SK-N-SH (cell line): ENCODE data around the gene GPR152. TPM values are rescaled to one million over a fixed set of nuclear protein-coding genes. Genes with fewer than 3 reads are reported as not detected.

Experiments used
- CTCF ChIA-PET: fragments of 300-600, 350-600 bp; formaldehyde crosslinking; extraction: SDS; loops from one replicate; lab custom pipeline; 2021; lab: Yijun Ruan, JAX
- POLR2A ChIA-PET: fragments of 350-600 bp; sonication (Branson Sonifier 250); formaldehyde crosslinking; extraction: SDS; loops from one replicate; lab custom pipeline; 2020; ENCODE audit warnings: antibody characterized with exemption, inconsistent platforms; lab: Yijun Ruan, JAX
- DNase-seq: peaks from one replicate; pipeline ENCODE4 v3.0.0; 2012
- H2AFZ ChIP-seq: fragments of 200-600 bp; sonication (generic); 2 replicates; pipeline ENCODE4 v1.8.1; 2016; ENCODE audit warnings: antibody characterized with exemption, mild to moderate bottlenecking, low read depth
- H3F3A ChIP-seq: fragments of 200-600 bp; sonication (generic); replicated peaks from 2 replicates; pipeline ENCODE3; 2016; ENCODE audit warnings: antibody characterized with exemption, mild to moderate bottlenecking; ENCODE audit not compliant: insufficient read depth
- H3K27ac ChIP-seq, 2 experiments: fragments of 200-500 bp in 1 of 2; fragments of 200-600 bp in 1 of 2; sonication (Bioruptor generic) in 1 of 2; sonication (generic), shearing (Covaris generic) in 1 of 2; 2 replicates each; pipeline versions ENCODE4 v1.5.1 to v1.6.1; 2014 to 2016; ENCODE audit warnings: low read depth in 2 of 2, inconsistent platforms in 1 of 2, low read length in 1 of 2, mild to moderate bottlenecking in 1 of 2, mixed read lengths in 1 of 2
- H3K27me3 ChIP-seq: fragments of 200-600 bp; sonication (generic), shearing (Covaris generic); 2 replicates; pipeline ENCODE4 v1.6.1; 2016; ENCODE audit warnings: mixed run types; ENCODE audit not compliant: insufficient read depth
- H3K36me3 ChIP-seq, 2 experiments: fragments of 200-500 bp in 1 of 2; fragments of 200-600 bp in 1 of 2; sonication (Bioruptor generic) in 1 of 2; sonication (generic) in 1 of 2; replicated peaks in 1 of 2; 2 replicates each; pipeline versions ENCODE3 to v1.5.1; 2014 to 2016; ENCODE audit warnings: low read length in 1 of 2, mild to moderate bottlenecking in 1 of 2; ENCODE audit not compliant: insufficient read depth in 2 of 2, control insufficient read depth in 1 of 2
- H3K4me1 ChIP-seq, 2 experiments: fragments of 200-500 bp in 1 of 2; fragments of 200-600 bp in 1 of 2; sonication (Bioruptor generic) in 1 of 2; sonication (generic), shearing (Covaris generic) in 1 of 2; 2 replicates each; pipeline versions ENCODE4 v1.5.1 to v1.6.1; 2014 to 2016; ENCODE audit warnings: low read depth in 1 of 2, low read length in 1 of 2, mixed run types in 1 of 2; ENCODE audit not compliant: insufficient read depth in 2 of 2, control insufficient read depth in 1 of 2
- H3K4me2 ChIP-seq: fragments of 200-600 bp; sonication (generic), shearing (Covaris generic); 2 replicates; pipeline ENCODE4 v1.6.1; 2017; ENCODE audit warnings: mixed run types
- H3K4me3 ChIP-seq, 2 experiments: fragments of 200-500 bp in 1 of 2; fragments of 200-600 bp in 1 of 2; sonication (Bioruptor generic) in 1 of 2; sonication (generic), shearing (Covaris generic) in 1 of 2; 2 replicates each; pipeline versions ENCODE4 v1.5.1 to v1.8.1; 2014 to 2016; ENCODE audit warnings: low read depth in 2 of 2, inconsistent platforms in 1 of 2, low read length in 1 of 2, mild to moderate bottlenecking in 1 of 2, mixed read lengths in 1 of 2, moderate library complexity in 1 of 2
- H3K79me2 ChIP-seq: fragments of 200-600 bp; sonication (generic); 2 replicates; pipeline ENCODE4 v1.8.1; 2017; ENCODE audit warnings: mild to moderate bottlenecking; ENCODE audit not compliant: insufficient read depth
- H3K9ac ChIP-seq: fragments of 200-600 bp; sonication (generic); 2 replicates; pipeline ENCODE4 v1.6.1; 2017; ENCODE audit warnings: mixed run types
- H3K9me2 ChIP-seq: fragments of 200-600 bp; sonication (generic); 2 replicates; pipeline ENCODE4 v1.6.1; 2017; ENCODE audit warnings: mixed run types
- H3K9me3 ChIP-seq: fragments of 200-600 bp; sonication (generic); 2 replicates; pipeline ENCODE4 v1.6.1; 2017; ENCODE audit warnings: mixed run types, mild to moderate bottlenecking, moderate library complexity
- H4K20me1 ChIP-seq: fragments of 200-600 bp; sonication (generic); 2 replicates; pipeline ENCODE4 v1.6.1; 2017; ENCODE audit warnings: mild to moderate bottlenecking, mixed run types; ENCODE audit not compliant: insufficient read depth
- CTCF ChIP-seq: fragments of 200-600 bp; sonication (generic); IDR thresholded peaks from 2 replicates; pipeline ENCODE4 v1.6.1; 2017; ENCODE audit warnings: antibody characterized with exemption, mild to moderate bottlenecking, moderate library complexity
- ELF1 ChIP-seq: IDR thresholded peaks from 2 replicates; pipeline ENCODE4 v1.4.0; 2012
- EP300 ChIP-seq, 2 experiments: IDR thresholded peaks; 2 replicates each; pipeline versions ENCODE4 v1.4.0 to v1.6.1; 2012; ENCODE audit warnings: borderline replicate concordance in 1 of 2, low read depth in 1 of 2, low read length in 1 of 2
- FOXJ3 ChIP-seq: sonication (generic); formaldehyde crosslinking; IDR thresholded peaks from 2 replicates; pipeline ENCODE4 v1.5.1; 2020; ENCODE audit warnings: mild to moderate bottlenecking, missing genetic modification reagents
- GATA2 ChIP-seq: sonication (generic); formaldehyde crosslinking; IDR thresholded peaks from 2 replicates; pipeline ENCODE4 v1.5.0; 2020; ENCODE audit warnings: mild to moderate bottlenecking, missing genetic modification reagents
- MAX ChIP-seq: IDR thresholded peaks from 2 replicates; pipeline ENCODE4 v1.4.0; 2012; ENCODE audit warnings: low read depth
- RAD21 ChIP-seq: IDR thresholded peaks from 2 replicates; pipeline ENCODE4 v1.6.1; 2012; ENCODE audit warnings: mild to moderate bottlenecking, low read length
- REST ChIP-seq: IDR thresholded peaks from 2 replicates; pipeline ENCODE4 v1.6.1; 2012; ENCODE audit warnings: mild to moderate bottlenecking, low read depth, low read length, moderate library complexity
- RXRA ChIP-seq: IDR thresholded peaks from 2 replicates; pipeline ENCODE4 v1.4.0; 2012; ENCODE audit warnings: low read depth, mild to moderate bottlenecking, borderline replicate concordance
- TCF12 ChIP-seq: IDR thresholded peaks from 2 replicates; pipeline ENCODE4 v1.4.0; 2012
- ZBTB33 ChIP-seq: IDR thresholded peaks from 2 replicates; pipeline ENCODE4 v1.4.0; 2012; ENCODE audit warnings: low read depth, borderline replicate concordance
- WGBS: methylation state at CpG from one replicate; pipeline ENCODE4 v1.1.6; 2017; ENCODE audit warnings: low lambda C conversion rate; 5-methylcytosine and 5-hydroxymethylcytosine counted together
- polyA plus RNA-seq, 3 experiments: library from polyadenylated mRNA; depleted of rRNA; stranded (reverse); fragments of >200 nt; gene quantifications; 2 replicates each; pipeline ENCODE4 v1.2.3, GENCODE V29; 2012
- TF ChIP-seq, protein P1 (sequence below): IDR thresholded peaks from 2 replicates; pipeline ENCODE4 v1.4.0; 2012; ENCODE audit warnings: low read depth, borderline replicate concordance

Gene GPR152
- polyA plus RNA-seq, 1 of the 3 experiments (the other 2 are of a cell fraction): not detected

DNA sequence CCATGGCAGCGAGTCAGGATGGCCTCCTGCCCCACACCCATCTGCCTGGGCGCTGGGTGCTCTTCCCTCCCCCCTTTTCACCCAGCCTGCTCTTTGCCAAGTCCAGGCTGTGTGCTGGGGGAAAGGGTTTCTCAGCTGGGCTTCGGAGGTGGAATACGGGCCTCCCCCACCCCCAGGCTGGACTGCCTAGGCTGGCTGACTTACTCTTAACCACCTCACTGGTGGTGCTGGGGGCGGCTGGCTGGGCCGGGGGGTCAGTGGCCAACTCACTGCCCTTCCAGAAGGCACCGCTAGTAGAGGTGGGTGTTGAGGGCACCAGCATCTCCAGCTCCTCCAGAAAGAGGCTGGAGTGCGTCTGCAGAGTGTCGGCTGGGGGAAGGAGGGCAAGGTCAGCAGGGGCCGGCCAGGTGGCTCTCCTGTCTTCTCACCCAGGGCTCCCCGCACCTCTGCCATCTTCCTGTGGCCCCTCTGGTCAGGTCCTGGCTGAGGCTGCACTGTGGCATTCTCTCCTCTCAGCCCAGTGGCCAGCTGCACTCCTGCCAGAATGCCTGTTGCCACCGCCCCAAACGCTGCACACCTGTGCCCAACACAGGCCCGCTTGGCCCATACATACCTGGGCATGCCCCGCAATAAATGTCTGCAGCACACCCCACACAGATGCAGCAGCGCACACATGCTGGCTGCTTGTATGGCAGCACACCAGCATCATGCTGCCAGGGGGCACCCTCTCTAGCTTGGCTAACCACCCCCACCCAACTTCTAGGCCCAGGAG lies 42.9 kb upstream of the GPR152 start (continued):
- TF ChIP-seq REST: no peak
- TF ChIP-seq ELF1: no peak
- TF ChIP-seq EP300 (IDR thresholded peaks at IDR 0.05; ENCODE audit: borderline replicate concordance in 1 of 2, low read depth in 1 of 2, low read length in 1 of 2): no peak
- TF ChIP-seq RAD21: no peak
- no peak for TF ChIP-seq FOXJ3 (CRISPR knock-in tag)

- Histone ChIP-seq H3K4me1 (no peaks in the 10 kb centered on the region), H3K9me3 (no peaks in the 10 kb centered on the region), H3K9me2 (no peaks in the 10 kb centered on the region), H3K4me3 (no peak overlapping the region), H2AFZ (no peak overlapping the region), H3K36me3 (peaks cover 0 to 38% of the 10 kb centered on the region in 2 experiments), H3K79me2 (no peaks in the 10 kb centered on the region), H3K27ac (no peak overlapping the region), H4K20me1 (no peaks in the 10 kb centered on the region), H3K9ac (no peak overlapping the region), H3K4me2 (no peak overlapping the region), H3F3A (peaks cover 6% of the 10 kb centered on the region), H3K27me3 (no peaks in the 10 kb centered on the region)
- TF ChIP-seq CTCF: no peak
- no peak for TF ChIP-seq RXRA
- no peak for TF ChIP-seq TCF12
- TF ChIP-seq, protein P1, sequence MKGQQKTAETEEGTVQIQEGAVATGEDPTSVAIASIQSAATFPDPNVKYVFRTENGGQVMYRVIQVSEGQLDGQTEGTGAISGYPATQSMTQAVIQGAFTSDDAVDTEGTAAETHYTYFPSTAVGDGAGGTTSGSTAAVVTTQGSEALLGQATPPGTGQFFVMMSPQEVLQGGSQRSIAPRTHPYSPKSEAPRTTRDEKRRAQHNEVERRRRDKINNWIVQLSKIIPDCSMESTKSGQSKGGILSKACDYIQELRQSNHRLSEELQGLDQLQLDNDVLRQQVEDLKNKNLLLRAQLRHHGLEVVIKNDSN: no peak
- no peak for TF ChIP-seq GATA2 (CRISPR knock-in tag)
- no peak for TF ChIP-seq ZBTB33
- no peak for TF ChIP-seq ELF1
- TF ChIP-seq MAX: no peak
- ChIA-PET CTCF (no interaction called here), POLR2A (no interaction called here)
- peak; percentile 47 for DNase-seq
- WGBS: 96% methylated on average over 47 of the region's 59 CpGs
These were observed 42.1 kb upstream of the GPR152 start for GRCh38 chr11:67494371-67495233.
